Left ventricle myocardium inferior (tissue), 1 donor: ENCODE measurements around the gene ORM2. TPM values are rescaled to one million over a fixed set of nuclear protein-coding genes. Genes with fewer than 3 reads are reported as not detected.

Experiments
- DNase-seq: peaks from one replicate; pipeline ENCODE4 v3.0.0-alpha.2; 2020
- H3K27ac ChIP-seq: fragments of 200-600 bp; replicated peaks from 2 replicates; pipeline ENCODE4 v1.8.0; 2021
- H3K27me3 ChIP-seq: fragments of 200-600 bp; 2 replicates; pipeline ENCODE4 v1.8.0; 2021; ENCODE audit warnings: low read depth
- H3K36me3 ChIP-seq: fragments of 200-600 bp; 2 replicates; pipeline ENCODE4 v1.8.0; 2021
- H3K4me1 ChIP-seq: fragments of 200-600 bp; 2 replicates; pipeline ENCODE4 v1.8.0; 2021
- H3K4me3 ChIP-seq: fragments of 200-600 bp; 2 replicates; pipeline ENCODE4 v1.8.0; 2021; ENCODE audit warnings: mild to moderate bottlenecking, moderate library complexity
- H3K9me3 ChIP-seq: fragments of 200-600 bp; replicated peaks from 2 replicates; pipeline ENCODE4 v1.8.0; 2021
- CTCF ChIP-seq: fragments of 200-600 bp; IDR thresholded peaks from 2 replicates; pipeline ENCODE4 v1.8.0; 2021; ENCODE audit warnings: antibody characterized with exemption, mild to moderate bottlenecking, borderline replicate concordance
- intact Hi-C: fragments of 100-400 bp; cut with micrococcal nuclease; formaldehyde crosslinking; loops from one replicate; pipeline ENCODE4 v1.11.0; 2022
- total RNA-seq: library from RNA; stranded (reverse); fragmentation: NEBNext Ultra II Directional; extraction: Animal tissue kit (Norgen Biotek cat#: 25700); gene quantifications from one replicate; pipeline ENCODE4 v1.2.1, GENCODE V29; 2021
- donor health status: DM: no; HTN: yes; CAD: no; lungs with severe emphysema.

ORM2 gene
- total RNA-seq, 1 donor from 2014 or later = not detected

- no peak overlapping the region for H3K4me3 ChIP-seq
- peaks cover 15% of the 10 kb centered on the region for H3K27me3 ChIP-seq
- TF ChIP-seq CTCF = no peak
- no peaks in the 10 kb centered on the region for H3K4me1 ChIP-seq
- no peak overlapping the region for H3K27ac ChIP-seq
- intact Hi-C loops = no loop called here
- peaks cover 5% of the 10 kb centered on the region for H3K36me3 ChIP-seq
- H3K9me3 ChIP-seq = peaks cover 6% of the 10 kb centered on the region
- DNase-seq = no peak
Measured at GRCh38 chr9:114314881-114315722, 14.6 kb upstream of the ORM2 start.

GRCh38 chr9:114315723-114316363, 13.8 kb upstream of the ORM2 start:
- H3K9me3 ChIP-seq = peaks cover 6% of the 10 kb centered on the region
- H3K36me3 ChIP-seq = peaks cover under 1% of the 10 kb centered on the region
- no peak overlapping the region for H3K27ac ChIP-seq
- no peaks in the 10 kb centered on the region for H3K4me1 ChIP-seq
- H3K27me3 ChIP-seq = peaks cover 22% of the 10 kb centered on the region
- intact Hi-C loops = no loop called here
- no peak overlapping the region for H3K4me3 ChIP-seq
- no peak for DNase-seq
- no peak for TF ChIP-seq CTCF

- no peak for DNase-seq
- Histone ChIP-seq H3K4me3 (no peak overlapping the region), H3K9me3 (peaks cover 6% of the 10 kb centered on the region), H3K4me1 (no peaks in the 10 kb centered on the region), H3K36me3 (no peaks in the 10 kb centered on the region), H3K27me3 (peaks cover 31% of the 10 kb centered on the region), H3K27ac (no peak overlapping the region)
- intact Hi-C loops = no loop called here
- no peak for TF ChIP-seq CTCF
Measured at GRCh38 chr9:114316605-114317230, 13.0 kb upstream of the ORM2 start.

GRCh38 chr9:114317665-114318357, 11.9 kb upstream of the ORM2 start:
- intact Hi-C loops = no loop called here
- TF ChIP-seq CTCF = no peak
- H3K27me3 ChIP-seq = peaks cover 36% of the 10 kb centered on the region
- no peaks in the 10 kb centered on the region for H3K4me1 ChIP-seq
- no peaks in the 10 kb centered on the region for H3K36me3 ChIP-seq
- H3K9me3 ChIP-seq = peaks cover 6% of the 10 kb centered on the region
- H3K4me3 ChIP-seq = no peak overlapping the region
- DNase-seq = no peak
- no peak overlapping the region for H3K27ac ChIP-seq

- no peak overlapping the region for H3K27ac ChIP-seq
- DNase-seq = no peak
- H3K4me1 ChIP-seq = no peaks in the 10 kb centered on the region
- intact Hi-C loops = no loop called here
- H3K9me3 ChIP-seq = peaks cover 6% of the 10 kb centered on the region
- no peak for TF ChIP-seq CTCF
- no peaks in the 10 kb centered on the region for H3K36me3 ChIP-seq
- peaks cover 36% of the 10 kb centered on the region for H3K27me3 ChIP-seq
- H3K4me3 ChIP-seq = no peak overlapping the region
Measured at GRCh38 chr9:114318416-114318815, 11.3 kb upstream of the ORM2 start.
